ENCODE measurements around the gene SNAPC1.

Gene SNAPC1

GRCh38 chr14:61836807-61837206, 74.6 kb downstream of the SNAPC1 start (continued):
- TF ChIP-seq ZBTB10 (tag by site-specific recombination; IDR thresholded peaks at IDR 0.05): no peak
- no peak for TF ChIP-seq ZXDB (tag by site-specific recombination; IDR thresholded peaks at IDR 0.05)
- TF ChIP-seq ZNF324 (tag by site-specific recombination; IDR thresholded peaks at IDR 0.05): no peak
- TF ChIP-seq ZNF157 (tag by site-specific recombination; IDR thresholded peaks at IDR 0.05): no peak
- TF ChIP-seq ZNF248 (tag by site-specific recombination; IDR thresholded peaks at IDR 0.05): no peak
- TF ChIP-seq ELK4 (IDR thresholded peaks at IDR 0.05; ENCODE audit: borderline replicate concordance, low read depth, low read length): no peak
- no peak for TF ChIP-seq REST (tag by site-specific recombination; IDR thresholded peaks at IDR 0.05)
- no peak for TF ChIP-seq SCRT2 (tag by site-specific recombination; IDR thresholded peaks at IDR 0.05)
- TF ChIP-seq ZNF341 (tag by site-specific recombination; IDR thresholded peaks at IDR 0.05; ENCODE audit: low read depth): no peak

GRCh38 chr14:61837336-61838229, 75.4 kb downstream of the SNAPC1 start:
- Histone ChIP-seq H3K27ac (ENCODE audit: extremely low read depth, low read depth, low read length) (no peak overlapping the region), H3K4me1 (ENCODE audit: control insufficient read depth, insufficient read depth, low read length) (no peaks in the 10 kb centered on the region), H3K9me3 (ENCODE audit: control insufficient read depth, insufficient read depth, low read depth, low read length) (no peaks in the 10 kb centered on the region), H3K36me3 (ENCODE audit: control insufficient read depth in 2 of 2, insufficient read depth in 1 of 2, low read length in 2 of 2) (no peaks in the 10 kb centered on the region), H3K4me3 (ENCODE audit: low read depth, low read length) (no peak overlapping the region)
- CTCF ChIA-PET: interaction anchor here (0.6 to 3.3 kb wide), 53 partner anchors 10 to 1231 kb away, joined by 3 to 67 read pairs (median 4); partner anchors contain the start of gene SNAPC1
- POLR2A ChIA-PET: no interaction called here
- TF ChIP-seq ZNF600 (tag by site-specific recombination; IDR thresholded peaks at IDR 0.05) (peak; percentile 96), ZBTB17 (tag by site-specific recombination; IDR thresholded peaks at IDR 0.05) (peak; percentile 39; the same call in 1 of the 2 replicates), ZNF121 (tag by site-specific recombination; IDR thresholded peaks at IDR 0.05) (no peak), HOXC10 (CRISPR knock-in tag; IDR thresholded peaks at IDR 0.05) (no peak), ZNF670 (tag by site-specific recombination; IDR thresholded peaks at IDR 0.05; ENCODE audit: low read depth) (no peak), ZNF398 (tag by site-specific recombination; IDR thresholded peaks at IDR 0.05) (no peak), ZNF776 (tag by site-specific recombination; IDR thresholded peaks at IDR 0.05; ENCODE audit: borderline replicate concordance) (no peak), ZNF2 (tag by site-specific recombination; IDR thresholded peaks at IDR 0.05) (peak; percentile 97), SALL2 (tag by site-specific recombination; IDR thresholded peaks at IDR 0.05; ENCODE audit: borderline replicate concordance) (no peak), ZNF610 (tag by site-specific recombination; IDR thresholded peaks at IDR 0.05; ENCODE audit: borderline replicate concordance) (no peak), ZNF544 (tag by site-specific recombination; IDR thresholded peaks at IDR 0.05) (no peak), ZXDB (tag by site-specific recombination; IDR thresholded peaks at IDR 0.05) (no peak), ZFP37 (tag by site-specific recombination; IDR thresholded peaks at IDR 0.05) (no peak), ZNF350 (tag by site-specific recombination; IDR thresholded peaks at IDR 0.05) (no peak), ZNF239 (tag by site-specific recombination; IDR thresholded peaks at IDR 0.05) (no peak), ZEB2 (tag by site-specific recombination; IDR thresholded peaks at IDR 0.05) (no peak)

Data from HEK293 (cell line).